Endothelial cell of umbilical vein (primary cell): Measurements from ENCODE around the gene RARRES2. TPM values are rescaled to one million over a fixed set of nuclear protein-coding genes. Genes with fewer than 3 reads are reported as not detected.

ENCODE experiments used
- BruUV-seq: library from RNA; stranded (reverse); fragments of 400-500 nt; replicated peaks from 2 replicates; lab custom pipeline; 2021; lab: Mats Ljungman, UMichigan
- CTCF ChIA-PET: fragments of 300-600, 350-600 bp; sonication (Branson Sonifier 250); formaldehyde crosslinking; loops from one replicate; lab custom pipeline; 2021; ENCODE audit warnings: antibody characterized with exemption, inconsistent platforms; lab: Charles Lee
- POLR2A ChIA-PET: fragments of 300-600, 350-600 bp; sonication (Branson Sonifier 250); formaldehyde crosslinking; loops from one replicate; lab custom pipeline; 2021; ENCODE audit warnings: antibody characterized with exemption, inconsistent platforms; lab: Charles Lee
- DNase-seq: peaks from one replicate; pipeline ENCODE4 v3.0.0-alpha.2; 2011; ENCODE audit warnings: low read depth, low spot score
- FAIRE-seq: peaks from 2 replicates; lab custom pipeline; 2011; peaks lifted over from hg19 to GRCh38; lab: Jason Lieb, UNC
- H2AFZ ChIP-seq: 2 replicates; pipeline ENCODE4 v1.6.0; 2012; ENCODE audit warnings: low read depth, low read length, control low read depth, inconsistent platforms
- H3K27ac ChIP-seq: 2 replicates; pipeline ENCODE4 v1.5.1; 2011; ENCODE audit warnings: low read depth, mild to moderate bottlenecking, control low read depth, low read length, moderate library complexity; ENCODE audit not compliant: insufficient read depth
- H3K27me3 ChIP-seq, 2 experiments: 2 replicates each; pipeline versions ENCODE4 v1.6.0 to v1.6.1; 2011; ENCODE audit warnings: low read length in 2 of 2, mixed read lengths in 1 of 2; ENCODE audit not compliant: control insufficient read depth in 2 of 2, insufficient read depth in 2 of 2
- H3K36me3 ChIP-seq, 2 experiments: 2 replicates in 1 of 2; 3 replicates in 1 of 2; pipeline ENCODE4 v1.5.1; 2011; ENCODE audit warnings: low read length in 2 of 2, mild to moderate bottlenecking in 1 of 2, moderate library complexity in 1 of 2; ENCODE audit not compliant: control insufficient read depth in 2 of 2, insufficient read depth in 2 of 2; ENCODE audit errors: extremely low read depth in 1 of 2
- H3K4me1 ChIP-seq: 3 replicates; pipeline ENCODE4 v1.5.1; 2011; ENCODE audit warnings: mild to moderate bottlenecking, low read length; ENCODE audit not compliant: control insufficient read depth, insufficient read depth; ENCODE audit errors: extremely low read depth
- H3K4me2 ChIP-seq: 2 replicates; pipeline ENCODE4 v1.6.1; 2011; ENCODE audit warnings: low read length, control low read depth, mixed read lengths; ENCODE audit not compliant: insufficient read depth
- H3K4me3 ChIP-seq, 3 experiments: fragments of 200-600 bp in 1 of 3; sonication (generic), shearing (Covaris generic) in 1 of 3; replicated peaks in 1 of 3; 2 replicates each; pipeline ENCODE4 v1.5.1; 2011 to 2016; ENCODE audit warnings: control low read depth in 3 of 3, low read length in 3 of 3, mild to moderate bottlenecking in 2 of 3, inconsistent platforms in 1 of 3, low read depth in 1 of 3, moderate library complexity in 1 of 3; ENCODE audit not compliant: insufficient read depth in 1 of 3
- H3K79me2 ChIP-seq: 2 replicates; pipeline ENCODE4 v1.6.0; 2012; ENCODE audit warnings: low read length, inconsistent platforms; ENCODE audit not compliant: control insufficient read depth, insufficient read depth
- H3K9ac ChIP-seq: replicated peaks from 2 replicates; pipeline ENCODE3; 2011; ENCODE audit warnings: low read length, control low read depth; ENCODE audit not compliant: insufficient read depth; ENCODE audit errors: extremely low read depth
- H3K9me1 ChIP-seq: replicated peaks from 3 replicates; pipeline ENCODE4 v1.6.0; 2011; ENCODE audit warnings: mild to moderate bottlenecking, low read length; ENCODE audit not compliant: control insufficient read depth, insufficient read depth; ENCODE audit errors: extremely low read depth
- H3K9me3 ChIP-seq: replicated peaks from 2 replicates; pipeline ENCODE4 v1.5.1; 2012; ENCODE audit warnings: low read length, inconsistent platforms; ENCODE audit not compliant: control insufficient read depth, insufficient read depth
- H4K20me1 ChIP-seq: replicated peaks from 2 replicates; pipeline ENCODE3; 2011; ENCODE audit warnings: mild to moderate bottlenecking, low read length; ENCODE audit not compliant: control insufficient read depth, insufficient read depth; ENCODE audit errors: extremely low read depth
- EZH2 ChIP-seq: IDR thresholded peaks from 2 replicates; pipeline ENCODE4 v1.6.1; 2012; ENCODE audit warnings: borderline replicate concordance, low read depth, mild to moderate bottlenecking, moderate library complexity, low read length, inconsistent platforms; ENCODE audit not compliant: severe bottlenecking
- FOS ChIP-seq: IDR thresholded peaks from 2 replicates; pipeline ENCODE4 v1.6.1; 2011; ENCODE audit warnings: mild to moderate bottlenecking, low read length, moderate library complexity, borderline replicate concordance; ENCODE audit not compliant: insufficient read depth
- GATA2 ChIP-seq: IDR thresholded peaks from 2 replicates; pipeline ENCODE4 v1.7.0; 2011; ENCODE audit warnings: low read depth, mild to moderate bottlenecking, moderate library complexity, mixed read lengths, low read length; ENCODE audit not compliant: insufficient read length, insufficient read depth
- MAX ChIP-seq: IDR thresholded peaks from 2 replicates; pipeline ENCODE4 v1.6.1; 2011; ENCODE audit not compliant: insufficient read depth, insufficient read length
- MYC ChIP-seq: IDR thresholded peaks from one replicate; pipeline ENCODE4 v1.6.1; 2011; ENCODE audit warnings: mild to moderate bottlenecking, low read depth, low read length
- dilution Hi-C: fragments of 300-500 bp; cut with MboI; formaldehyde crosslinking; loops from one replicate; pipeline ENCODE4 v1.15.0; 2019; ENCODE audit warnings: low sequenced_read_pairs; ENCODE audit not compliant: extremely low pct_ligation_motif_present
- intact Hi-C: fragments of 100-400 bp; cut with micrococcal nuclease; formaldehyde crosslinking; loops from one replicate; pipeline ENCODE4 v1.10.0; 2022
- polyA plus RNA-seq, 4 experiments: library from polyadenylated mRNA; depleted of rRNA in 3 of 4; stranded (reverse) in 3 of 4; unstranded in 1 of 4; fragments of >200 nt; gene quantifications; 2 replicates each; pipeline versions ENCODE4 v1.2.1 to v1.2.3, GENCODE V29; 2011 to 2012; ENCODE audit warnings: missing spikeins in 1 of 4
- total RNA-seq: library from RNA; stranded (reverse); gene quantifications from 2 replicates; pipeline ENCODE4 v1.2.3, GENCODE V29; 2021
- TF ChIP-seq, protein P1 (sequence below), 2 donors: IDR thresholded peaks; 1 replicate in 1 of 2; 2 replicates in 1 of 2; pipeline ENCODE4 v1.5.1; 2011; ENCODE audit warnings: low read length in 2 of 2, mild to moderate bottlenecking in 2 of 2, moderate library complexity in 2 of 2, control low read depth in 1 of 2, inconsistent platforms in 1 of 2, low read depth in 1 of 2; ENCODE audit not compliant: insufficient read depth in 1 of 2; ENCODE audit errors: extremely low read depth in 1 of 2

Gene RARRES2
- total and polyA plus RNA-seq, 2 donors (not counting 3 experiments of a cell fraction or from before 2014, with no cell fraction given) = not detected

- Histone ChIP-seq H3K79me2 (no peaks in the 10 kb centered on the region), H3K27ac (no peak overlapping the region), H3K27me3 (peaks cover 2 to 5% of the 10 kb centered on the region in 2 experiments), H2AFZ (no peak overlapping the region), H3K4me2 (no peak overlapping the region), H3K36me3 (no peaks in the 10 kb centered on the region), H3K9ac (no peak overlapping the region), H4K20me1 (no peaks in the 10 kb centered on the region), H3K9me1 (no peaks in the 10 kb centered on the region), H3K9me3 (no peaks in the 10 kb centered on the region), H3K4me3 (no peak overlapping the region), H3K4me1 (no peaks in the 10 kb centered on the region)
- dilution Hi-C loops (no loop called here), intact Hi-C loops (no loop called here)
- no TSS peak for BruUV-seq
- ChIA-PET POLR2A (no interaction called here), CTCF (interaction anchor here (1.0 to 1.3 kb wide), 2 partner anchors 34 to 467 kb away, joined by 3 read pairs; no protein-coding TSS in a partner anchor)
- FAIRE-seq (no peak), DNase-seq (no peak)
- TF ChIP-seq FOS (no peak), MYC (no peak), GATA2 (no peak), MAX (no peak), EZH2 (no peak)
- TF ChIP-seq, protein P1, sequence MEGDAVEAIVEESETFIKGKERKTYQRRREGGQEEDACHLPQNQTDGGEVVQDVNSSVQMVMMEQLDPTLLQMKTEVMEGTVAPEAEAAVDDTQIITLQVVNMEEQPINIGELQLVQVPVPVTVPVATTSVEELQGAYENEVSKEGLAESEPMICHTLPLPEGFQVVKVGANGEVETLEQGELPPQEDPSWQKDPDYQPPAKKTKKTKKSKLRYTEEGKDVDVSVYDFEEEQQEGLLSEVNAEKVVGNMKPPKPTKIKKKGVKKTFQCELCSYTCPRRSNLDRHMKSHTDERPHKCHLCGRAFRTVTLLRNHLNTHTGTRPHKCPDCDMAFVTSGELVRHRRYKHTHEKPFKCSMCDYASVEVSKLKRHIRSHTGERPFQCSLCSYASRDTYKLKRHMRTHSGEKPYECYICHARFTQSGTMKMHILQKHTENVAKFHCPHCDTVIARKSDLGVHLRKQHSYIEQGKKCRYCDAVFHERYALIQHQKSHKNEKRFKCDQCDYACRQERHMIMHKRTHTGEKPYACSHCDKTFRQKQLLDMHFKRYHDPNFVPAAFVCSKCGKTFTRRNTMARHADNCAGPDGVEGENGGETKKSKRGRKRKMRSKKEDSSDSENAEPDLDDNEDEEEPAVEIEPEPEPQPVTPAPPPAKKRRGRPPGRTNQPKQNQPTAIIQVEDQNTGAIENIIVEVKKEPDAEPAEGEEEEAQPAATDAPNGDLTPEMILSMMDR (IDR thresholded peaks at IDR 0.05; ENCODE audit: extremely low read depth in 1 of 2, insufficient read depth in 1 of 2, low read depth in 1 of 2, low read length in 2 of 2) = no peak
Observed at GRCh38 chr7:150311711-150312110, 29.7 kb downstream of the RARRES2 start.
